Measurements from ENCODE around the gene FXYD7. TPM values are rescaled to one million over a fixed set of nuclear protein-coding genes. Genes with fewer than 3 reads are reported as not detected.

The FXYD7 gene
- total and polyA plus RNA-seq, 9 of the 15 experiments (the other 6 are each of a cell fraction or from before 2014, with no cell fraction given) = 0.10 to 0.80 (median 0.31) TPM; not detected in 3

DNA sequence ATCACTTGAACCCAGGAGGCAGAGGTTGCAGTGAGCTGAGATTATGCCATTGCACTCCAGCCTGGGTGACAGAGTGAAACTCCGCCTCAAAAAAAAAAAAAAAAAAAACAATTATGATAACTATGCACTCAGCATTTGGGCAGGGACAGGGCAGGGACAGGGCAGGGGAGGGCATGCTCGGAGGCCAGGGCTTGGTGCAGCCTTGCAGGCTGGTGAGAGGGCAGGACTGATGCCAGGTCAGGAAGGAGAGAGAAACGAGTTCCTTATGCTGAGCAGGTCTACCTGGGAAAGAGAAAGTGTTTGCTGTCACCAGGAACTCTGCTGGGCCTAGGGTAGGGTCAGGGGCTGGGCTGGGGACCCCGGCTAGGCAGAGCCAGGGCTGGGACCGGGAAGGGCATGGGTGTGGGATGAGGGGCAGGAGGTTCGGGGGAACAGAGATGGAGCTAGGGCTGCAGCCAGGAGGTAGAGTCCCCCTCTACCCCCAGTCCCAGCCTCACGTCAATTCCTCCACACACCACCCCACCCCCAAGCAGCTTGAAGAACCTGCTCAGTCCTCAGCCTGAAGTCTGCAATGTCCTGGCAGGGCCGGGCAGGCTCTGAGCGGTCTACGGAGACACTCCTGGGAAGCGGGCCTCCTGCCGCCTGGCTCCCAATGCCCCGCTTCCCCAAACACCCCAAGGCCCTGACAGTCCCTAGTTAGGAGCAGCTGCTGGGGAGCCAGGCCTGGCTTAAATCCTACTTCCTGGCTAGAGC is 24.6 kb upstream of the FXYD7 start:
- no peaks in the 10 kb centered on the region for H3K9me3 ChIP-seq (replicated peaks; ENCODE audit: control insufficient read depth, insufficient read depth, low read depth, low read length)
- in situ Hi-C loops (cut with MboI) (no loop called here), intact Hi-C loops (cut with micrococcal nuclease) (no loop called here)
- H3K36me3 ChIP-seq (ENCODE audit: control insufficient read depth, insufficient read depth, low read length) = no peaks in the 10 kb centered on the region
- 0 out of 2 replicates have a peak overlapping the region, but pooled peaks have one; percentile 7 for H2AFZ ChIP-seq (ENCODE audit: low read depth, low read length)
- H3K9ac ChIP-seq (ENCODE audit: insufficient read depth in 1 of 2, low read depth in 2 of 2, low read length in 2 of 2) = no peak overlapping the region; a peak in 2 of 4 replicates
- no peak overlapping the region for H3K4me3 ChIP-seq
- H3K27me3 ChIP-seq (ENCODE audit: control insufficient read depth in 2 of 2, insufficient read depth in 2 of 2, low read length in 2 of 2) = peaks cover 0 to 21% of the 10 kb centered on the region in 2 experiments; a peak in 4 of 5 replicates
- H3K27ac ChIP-seq (ENCODE audit: extremely low read depth, low read depth, low read length) = no peak overlapping the region
- H3K4me2 ChIP-seq (ENCODE audit: insufficient read depth, low read length) = no peak overlapping the region
- no peaks in the 10 kb centered on the region for H4K20me1 ChIP-seq (replicated peaks; ENCODE audit: control insufficient read depth, insufficient read depth, low read length)
- H3K4me1 ChIP-seq (replicated peaks in 1 of 2; ENCODE audit: control insufficient read depth in 2 of 2, insufficient read depth in 2 of 2, low read length in 2 of 2) = peaks cover 9 to 46% of the 10 kb centered on the region in 2 experiments; a peak in 4 of 5 replicates
- H3K9me1 ChIP-seq (ENCODE audit: control insufficient read depth, insufficient read depth, low read length) = no peaks in the 10 kb centered on the region
- ATAC-seq (no peak), FAIRE-seq (no peak), DNase-seq (ENCODE audit: extremely low read depth in 1 of 4, low spot score in 3 of 4) (no peak)
- no peaks in the 10 kb centered on the region for H3K79me2 ChIP-seq (ENCODE audit: control insufficient read depth, insufficient read depth, low read length)
- ChIA-PET CTCF (ENCODE audit: low intra/inter-chr PET ratio) (no interaction called here), POLR2A (interaction anchor here (1.0 kb wide), 1 partner anchor 16 kb away, joined by 3 read pairs; the partner anchor contains the start of gene LGI4)
- BruUV-seq (replicated peaks) = no TSS peak
- 54% methylated on average over 11 of the region's 13 CpGs for WGBS (ENCODE audit: insufficient coverage, low coverage, missing lambda C conversion rate)
- TF ChIP-seq SRSF9 (IDR thresholded peaks at IDR 0.05; ENCODE audit: borderline replicate concordance, low read depth, low read length) (no peak), MYC (IDR thresholded peaks at IDR 0.05; ENCODE audit: low read depth, low read length) (no peak), MYC (CRISPR knock-in tag; IDR thresholded peaks at IDR 0.05; ENCODE audit: borderline replicate concordance, low read depth) (no peak), RUNX1 (IDR thresholded peaks at IDR 0.05; ENCODE audit: low read depth) (no peak), GABPB1 (CRISPR knock-in tag; IDR thresholded peaks at IDR 0.05) (no peak), RNF2 (IDR thresholded peaks at IDR 0.05) (no peak), KLF13 (tag; IDR thresholded peaks at IDR 0.05; ENCODE audit: borderline replicate concordance, low read depth) (no peak), ZKSCAN8 (CRISPR knock-in tag; IDR thresholded peaks at IDR 0.05) (no peak)
- TF ChIP-seq, protein P1, sequence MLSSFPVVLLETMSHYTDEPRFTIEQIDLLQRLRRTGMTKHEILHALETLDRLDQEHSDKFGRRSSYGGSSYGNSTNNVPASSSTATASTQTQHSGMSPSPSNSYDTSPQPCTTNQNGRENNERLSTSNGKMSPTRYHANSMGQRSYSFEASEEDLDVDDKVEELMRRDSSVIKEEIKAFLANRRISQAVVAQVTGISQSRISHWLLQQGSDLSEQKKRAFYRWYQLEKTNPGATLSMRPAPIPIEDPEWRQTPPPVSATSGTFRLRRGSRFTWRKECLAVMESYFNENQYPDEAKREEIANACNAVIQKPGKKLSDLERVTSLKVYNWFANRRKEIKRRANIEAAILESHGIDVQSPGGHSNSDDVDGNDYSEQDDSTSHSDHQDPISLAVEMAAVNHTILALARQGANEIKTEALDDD (IDR thresholded peaks at IDR 0.05) = no peak
- TF ChIP-seq, protein P2, sequence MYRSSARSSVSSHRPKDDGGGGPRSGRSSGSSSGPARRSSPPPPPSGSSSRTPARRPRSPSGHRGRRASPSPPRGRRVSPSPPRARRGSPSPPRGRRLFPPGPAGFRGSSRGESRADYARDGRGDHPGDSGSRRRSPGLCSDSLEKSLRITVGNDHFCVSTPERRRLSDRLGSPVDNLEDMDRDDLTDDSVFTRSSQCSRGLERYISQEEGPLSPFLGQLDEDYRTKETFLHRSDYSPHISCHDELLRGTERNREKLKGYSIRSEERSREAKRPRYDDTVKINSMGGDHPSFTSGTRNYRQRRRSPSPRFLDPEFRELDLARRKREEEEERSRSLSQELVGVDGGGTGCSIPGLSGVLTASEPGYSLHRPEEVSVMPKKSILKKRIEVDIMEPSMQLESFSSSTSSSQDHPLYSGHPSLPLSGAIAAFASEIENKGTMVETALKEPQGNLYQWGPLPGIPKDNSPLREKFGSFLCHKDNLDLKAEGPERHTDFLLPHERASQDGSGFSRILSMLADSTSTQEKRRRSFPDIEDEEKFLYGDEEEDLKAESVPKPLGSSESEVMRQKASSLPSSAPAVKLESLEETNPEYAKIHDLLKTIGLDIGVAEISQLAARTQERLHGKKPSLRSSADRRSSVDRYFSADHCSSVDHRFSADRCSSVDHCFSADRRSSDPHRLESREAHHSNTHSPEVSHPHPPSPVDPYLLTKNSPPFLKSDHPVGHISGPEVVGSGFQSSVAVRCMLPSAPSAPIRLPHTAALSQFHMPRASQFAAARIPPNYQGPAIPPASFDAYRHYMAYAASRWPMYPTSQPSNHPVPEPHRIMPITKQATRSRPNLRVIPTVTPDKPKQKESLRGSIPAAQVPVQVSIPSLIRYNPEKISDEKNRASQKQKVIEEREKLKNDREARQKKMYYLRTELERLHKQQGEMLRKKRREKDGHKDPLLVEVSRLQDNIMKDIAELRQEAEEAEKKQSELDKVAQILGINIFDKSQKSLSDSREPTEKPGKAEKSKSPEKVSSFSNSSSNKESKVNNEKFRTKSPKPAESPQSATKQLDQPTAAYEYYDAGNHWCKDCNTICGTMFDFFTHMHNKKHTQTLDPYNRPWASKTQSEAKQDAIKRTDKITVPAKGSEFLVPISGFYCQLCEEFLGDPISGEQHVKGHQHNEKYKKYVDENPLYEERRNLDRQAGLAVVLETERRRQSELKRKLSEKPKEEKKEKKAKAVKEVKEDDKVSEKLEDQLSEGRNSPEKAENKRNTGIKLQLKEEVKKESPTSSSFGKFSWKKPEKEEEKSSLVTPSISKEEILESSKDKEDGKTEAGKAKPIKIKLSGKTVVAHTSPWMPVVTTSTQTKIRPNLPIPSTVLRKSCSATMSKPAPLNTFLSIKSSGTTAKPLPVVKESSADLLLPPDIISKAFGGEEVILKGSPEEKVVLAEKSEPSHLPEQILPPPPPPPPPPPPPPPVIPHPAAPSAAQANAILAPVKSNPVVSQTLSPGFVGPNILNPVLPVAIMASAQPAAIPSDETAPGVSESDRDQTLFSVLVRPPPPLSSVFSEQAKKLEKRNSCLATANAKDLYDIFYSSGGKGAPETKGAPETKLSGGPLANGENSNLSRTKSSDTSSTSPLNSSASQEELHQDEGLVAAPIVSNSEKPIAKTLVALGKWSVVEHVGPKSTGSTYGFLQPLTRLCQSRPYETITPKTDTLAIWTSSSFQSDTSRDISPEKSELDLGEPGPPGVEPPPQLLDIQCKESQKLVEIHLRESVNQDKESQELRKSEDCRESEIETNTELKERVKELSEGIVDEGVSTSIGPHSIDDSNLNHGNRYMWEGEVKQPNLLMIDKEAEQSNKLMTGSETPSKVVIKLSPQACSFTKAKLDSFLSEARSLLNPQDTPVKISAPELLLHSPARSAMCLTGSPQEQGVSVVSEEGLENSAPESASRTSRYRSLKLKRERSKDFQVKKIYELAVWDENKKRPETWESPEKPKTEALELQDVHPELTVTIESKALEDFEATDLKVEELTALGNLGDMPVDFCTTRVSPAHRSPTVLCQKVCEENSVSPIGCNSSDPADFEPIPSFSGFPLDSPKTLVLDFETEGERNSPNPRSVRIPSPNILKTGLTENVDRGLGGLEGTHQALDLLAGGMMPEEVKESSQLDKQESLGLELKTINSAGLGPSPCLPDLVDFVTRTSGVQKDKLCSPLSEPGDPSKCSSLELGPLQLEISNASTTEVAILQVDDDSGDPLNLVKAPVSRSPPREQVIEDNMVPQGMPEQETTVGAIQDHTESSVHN (IDR thresholded peaks at IDR 0.05; ENCODE audit: borderline replicate concordance in 1 of 2, low read depth in 1 of 2) = no peak
- TF ChIP-seq, protein P3, sequence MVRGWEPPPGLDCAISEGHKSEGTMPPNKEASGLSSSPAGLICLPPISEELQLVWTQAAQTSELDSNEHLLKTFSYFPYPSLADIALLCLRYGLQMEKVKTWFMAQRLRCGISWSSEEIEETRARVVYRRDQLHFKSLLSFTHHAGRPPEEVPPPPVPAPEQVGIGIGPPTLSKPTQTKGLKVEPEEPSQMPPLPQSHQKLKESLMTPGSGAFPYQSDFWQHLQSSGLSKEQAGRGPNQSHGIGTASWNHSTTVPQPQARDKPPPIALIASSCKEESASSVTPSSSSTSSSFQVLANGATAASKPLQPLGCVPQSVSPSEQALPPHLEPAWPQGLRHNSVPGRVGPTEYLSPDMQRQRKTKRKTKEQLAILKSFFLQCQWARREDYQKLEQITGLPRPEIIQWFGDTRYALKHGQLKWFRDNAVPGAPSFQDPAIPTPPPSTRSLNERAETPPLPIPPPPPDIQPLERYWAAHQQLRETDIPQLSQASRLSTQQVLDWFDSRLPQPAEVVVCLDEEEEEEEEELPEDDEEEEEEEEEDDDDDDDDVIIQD (CRISPR knock-in tag; IDR thresholded peaks at IDR 0.05) = no peak
